HL-60/S4 (cell line): Measurements from ENCODE around the gene RAB21.
"Not testable (repeated sequence)": the region's sequence is repeated elsewhere in the genome, so short reads cannot be mapped to it uniquely, and the experiment has no call there.

Experiments
- in situ Hi-C: fragments of 300-500 bp; cut with MboI; formaldehyde crosslinking; loops from 2 replicates; pipeline ENCODE4 v1.14.3; 2022; ENCODE audit warnings: low sequenced_read_pairs

RAB21 gene

DNA sequence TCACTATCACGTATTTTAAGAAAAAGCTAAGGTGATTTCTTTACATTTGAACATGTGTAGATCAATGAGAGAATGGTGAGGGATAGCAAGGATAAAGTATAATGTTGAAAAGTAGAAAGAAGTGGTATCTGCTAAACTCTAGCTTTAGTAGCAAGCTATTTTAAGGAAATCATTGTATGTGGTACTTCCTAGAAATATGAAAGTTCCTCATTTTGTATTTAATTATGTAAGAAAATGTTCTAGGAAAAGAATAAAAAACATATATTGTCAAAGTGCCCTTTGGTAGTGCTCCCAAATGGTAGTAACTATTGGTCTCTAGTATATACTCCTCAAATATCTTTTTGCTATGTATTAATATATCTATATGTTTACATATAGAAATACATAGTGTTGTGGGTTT is 35.7 kb downstream of the RAB21 start:
- in situ Hi-C loops, result loop anchor here (25.0 kb wide), 1 partner anchor 147 kb away; the partner anchor contains the start of gene TPH2

DNA sequence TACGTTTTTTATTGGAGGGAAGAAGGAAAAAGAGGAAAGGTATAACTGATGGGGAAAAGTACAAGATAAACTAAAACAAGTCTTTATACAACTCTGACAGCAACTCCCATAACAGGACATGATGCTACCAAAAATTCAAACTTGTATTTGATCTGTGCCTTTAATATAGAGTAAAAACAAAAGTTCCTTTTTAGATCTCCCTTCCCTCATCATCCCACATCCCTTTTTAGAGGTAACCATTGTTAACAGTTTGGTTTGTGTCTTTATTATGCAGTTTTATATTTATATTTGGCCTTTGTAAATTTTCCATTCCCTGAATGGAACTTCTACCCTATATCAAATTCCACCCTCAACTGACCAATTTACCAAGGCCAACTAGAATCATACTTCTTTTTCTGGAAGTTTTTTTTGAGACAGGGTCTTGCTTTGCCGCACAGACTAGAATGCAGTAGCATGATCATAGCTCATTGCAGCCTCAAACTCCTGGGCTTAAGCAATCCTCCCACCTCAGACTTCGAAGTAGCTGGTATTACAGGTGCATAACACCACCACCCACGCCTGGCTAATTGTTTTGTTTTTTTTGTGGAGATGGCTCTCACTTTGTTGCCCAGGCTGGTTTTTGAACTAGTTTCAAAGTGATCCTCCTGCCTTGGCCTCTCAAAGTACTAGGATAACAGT is 36.9 kb downstream of the RAB21 start:
- in situ Hi-C loops, result loop anchor here (25.0 kb wide), 1 partner anchor 146 kb away; the partner anchor contains the start of gene TPH2

DNA sequence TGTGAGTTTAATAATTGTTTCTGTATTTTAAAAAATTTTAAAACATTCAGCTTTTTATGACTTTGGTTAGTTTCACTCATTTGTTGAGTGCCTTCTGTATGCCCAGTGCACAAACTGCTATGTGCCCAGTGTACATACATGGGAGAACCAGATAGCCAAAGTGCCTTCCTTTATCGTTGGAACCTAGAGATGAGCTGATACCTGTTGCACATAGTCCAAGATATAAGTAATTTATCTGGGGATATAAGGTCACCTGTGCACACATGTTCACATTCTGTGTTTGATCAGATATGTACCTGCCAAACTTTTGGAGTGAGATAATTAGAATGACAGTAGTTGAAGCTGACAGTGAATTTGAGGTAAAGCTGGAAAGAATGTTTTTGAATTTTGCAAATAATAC is 37.9 kb downstream of the RAB21 start:
- in situ Hi-C loops, result loop anchor here (25.0 kb wide), 1 partner anchor 145 kb away; the partner anchor contains the start of gene TPH2

DNA sequence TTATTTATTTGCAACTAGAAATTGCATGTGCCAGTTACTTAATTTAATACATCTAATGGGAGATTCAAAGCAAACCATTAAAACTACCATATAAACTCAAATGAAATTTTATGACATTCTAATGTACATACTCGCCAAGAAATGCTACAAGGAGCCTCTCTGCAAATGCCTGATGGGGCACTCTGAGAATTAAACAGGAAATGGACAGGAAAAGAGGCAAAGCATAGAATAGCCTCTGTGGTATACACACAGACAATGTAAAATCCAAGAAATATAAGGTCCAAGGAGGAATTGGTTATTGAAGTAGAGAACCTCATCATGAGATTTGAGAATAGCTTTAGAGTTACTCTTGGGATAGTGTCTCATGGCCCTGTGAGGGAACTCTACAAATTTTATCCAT is 41.2 kb downstream of the RAB21 start:
- in situ Hi-C loops, result loop anchor here (25.0 kb wide), 1 partner anchor 141 kb away; the partner anchor contains the start of gene TPH2

DNA sequence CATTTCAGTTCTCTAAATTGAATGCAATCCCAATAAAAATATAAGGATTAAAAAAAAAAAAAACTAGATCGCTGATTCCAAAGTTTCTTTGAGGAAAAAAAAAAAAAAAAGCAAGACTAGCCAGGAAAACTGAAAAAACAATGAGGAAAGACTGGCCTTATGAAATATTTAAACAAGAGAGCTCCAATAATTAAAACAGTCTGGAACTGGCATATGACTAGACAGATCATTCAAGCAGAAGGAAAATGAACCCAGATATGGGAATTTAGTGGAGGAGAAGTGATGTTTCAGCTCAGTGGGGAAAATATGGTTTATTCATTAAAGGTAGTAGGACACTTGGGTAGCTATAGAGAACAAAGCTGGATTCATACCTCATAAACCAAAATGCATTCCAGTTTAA is 42.9 kb downstream of the RAB21 start:
- in situ Hi-C loops, result loop anchor here (25.0 kb wide), 1 partner anchor 140 kb away; the partner anchor contains the start of gene TPH2

DNA sequence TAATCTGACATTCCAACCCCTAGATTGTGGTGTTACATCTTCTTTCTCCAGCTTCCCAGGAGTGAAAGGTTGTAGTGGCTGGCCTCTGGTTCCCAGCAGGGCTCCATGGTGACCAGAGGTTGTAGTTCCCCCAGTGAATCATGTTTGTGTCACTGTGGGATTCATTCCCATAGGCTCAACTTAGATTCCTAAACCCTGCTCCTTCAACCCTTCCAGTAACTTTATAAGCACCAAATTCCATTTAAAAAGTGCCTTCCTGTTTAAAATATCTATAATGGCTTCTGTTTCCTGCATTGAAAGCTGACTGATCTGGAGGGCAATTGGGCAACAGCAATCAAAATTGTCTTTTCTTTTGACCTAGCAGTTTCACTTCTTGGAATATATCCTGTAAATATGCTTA is 44.4 kb downstream of the RAB21 start:
- in situ Hi-C loops, result loop anchor here (25.0 kb wide), 1 partner anchor 138 kb away; the partner anchor contains the start of gene TPH2

DNA sequence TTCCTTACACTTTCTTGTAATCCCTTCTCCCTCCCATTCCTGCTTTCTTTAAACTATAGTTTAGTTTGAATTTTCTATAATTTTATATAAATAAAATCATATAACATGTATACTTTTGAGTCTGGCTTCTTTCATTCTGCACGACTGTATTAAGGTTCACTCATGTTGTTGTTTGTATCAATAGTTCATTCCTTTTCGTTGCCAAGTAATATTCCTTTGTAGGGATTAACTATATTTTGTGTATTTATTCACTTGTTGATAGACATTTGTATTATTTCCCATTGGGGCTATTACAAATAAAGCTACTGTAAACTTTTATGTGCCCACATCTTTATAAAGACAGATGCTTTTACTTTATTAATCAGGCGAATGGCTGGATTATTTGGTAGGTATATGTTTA is 45.5 kb downstream of the RAB21 start:
- in situ Hi-C loops, result no loop called here

DNA sequence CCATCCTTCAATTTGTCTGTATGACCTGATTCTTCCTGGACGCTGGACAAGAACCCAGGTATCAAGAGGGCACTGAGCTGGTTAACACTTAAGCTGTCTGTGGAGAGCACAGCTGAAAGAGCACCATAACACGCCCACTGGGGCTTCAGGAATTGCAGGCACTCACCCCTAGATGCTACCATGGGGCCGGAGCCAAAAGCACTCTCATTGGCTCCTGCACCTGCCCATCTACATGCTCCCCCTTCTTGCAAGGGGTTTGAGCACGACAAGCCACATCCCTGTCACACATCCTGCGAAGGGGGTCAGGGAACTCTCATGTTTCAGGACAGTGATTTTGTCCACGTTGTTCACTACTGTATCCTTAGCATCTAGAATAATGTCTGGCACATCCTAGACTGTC is 49.8 kb downstream of the RAB21 start:
- in situ Hi-C loops, result no loop called here

DNA sequence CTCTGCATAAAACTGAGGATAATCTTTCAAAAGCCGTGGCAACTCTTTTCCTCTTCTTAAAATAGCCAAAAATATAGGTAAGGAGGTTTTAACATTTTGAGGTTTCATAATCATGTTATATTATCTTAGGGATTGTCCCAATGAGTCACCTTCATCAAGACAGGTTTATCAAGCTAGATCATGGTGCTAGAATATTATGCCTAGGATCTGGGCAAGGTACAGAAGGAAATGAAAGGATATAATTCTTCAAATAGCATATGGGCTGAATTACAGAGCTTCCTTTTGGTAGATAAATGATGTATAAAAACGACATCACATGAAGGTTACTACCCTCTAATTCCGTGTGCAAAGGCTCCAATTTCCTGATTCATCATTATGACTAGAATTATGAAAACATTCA is 56.3 kb downstream of the RAB21 start:
- in situ Hi-C loops, result no loop called here

DNA sequence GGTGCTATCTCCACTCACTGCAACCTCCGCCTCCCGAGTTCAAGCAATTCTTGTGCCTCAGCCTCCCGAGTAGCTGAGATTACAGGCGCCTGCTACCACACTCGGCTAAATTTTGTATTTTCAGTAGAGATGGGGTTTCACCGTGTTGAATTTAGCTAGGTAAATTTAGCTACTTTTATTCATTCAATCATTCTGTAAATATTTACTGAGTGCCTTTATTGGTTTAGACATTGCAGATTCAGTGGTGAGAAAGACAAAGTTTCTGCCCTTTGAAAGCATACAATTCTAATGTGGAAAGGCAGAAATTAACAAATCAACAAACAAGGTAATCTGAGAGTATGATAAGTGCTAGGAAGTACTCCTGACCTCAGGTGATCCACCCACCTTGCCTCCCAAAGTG is 60.6 kb downstream of the RAB21 start:
- in situ Hi-C loops, result not testable (repeated sequence)

DNA sequence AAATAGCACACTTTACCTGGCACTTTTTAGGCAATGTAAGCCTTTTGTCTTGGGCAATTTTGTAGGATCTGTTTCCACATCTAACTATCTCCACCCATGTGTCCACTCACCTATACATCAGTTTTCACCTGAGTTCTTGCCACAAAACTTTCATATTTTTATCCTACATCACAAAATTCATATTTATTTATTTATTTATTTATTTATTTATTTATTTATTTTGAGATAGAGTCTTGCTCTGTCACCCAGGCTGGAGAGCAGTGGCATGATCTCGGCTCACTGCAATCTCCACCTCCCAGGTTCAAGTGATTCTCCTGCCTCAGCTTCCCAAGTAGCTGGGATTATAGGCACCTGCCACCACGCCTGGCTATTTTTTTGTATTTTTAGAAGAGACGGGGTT is 67.4 kb downstream of the RAB21 start:
- in situ Hi-C loops, result not testable (repeated sequence)

DNA sequence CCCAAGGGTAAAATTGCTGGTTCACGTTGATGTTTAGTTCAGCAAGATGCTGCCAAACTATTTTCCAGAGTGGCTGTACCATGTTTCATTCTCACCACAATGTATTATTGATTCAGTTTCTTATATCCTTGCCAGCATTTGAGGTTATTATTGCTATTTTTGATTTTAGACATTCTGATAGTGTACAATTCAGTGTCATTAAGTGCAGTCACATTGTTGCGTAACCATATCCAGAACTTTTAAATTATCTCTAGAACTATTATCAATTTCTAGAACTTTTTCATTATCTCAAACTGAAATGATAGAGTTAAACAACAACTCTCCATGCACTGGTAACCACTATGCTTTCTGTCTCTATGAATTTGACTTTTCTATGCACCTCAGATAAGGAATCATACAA is 74.2 kb downstream of the RAB21 start:
- in situ Hi-C loops, result no loop called here

DNA sequence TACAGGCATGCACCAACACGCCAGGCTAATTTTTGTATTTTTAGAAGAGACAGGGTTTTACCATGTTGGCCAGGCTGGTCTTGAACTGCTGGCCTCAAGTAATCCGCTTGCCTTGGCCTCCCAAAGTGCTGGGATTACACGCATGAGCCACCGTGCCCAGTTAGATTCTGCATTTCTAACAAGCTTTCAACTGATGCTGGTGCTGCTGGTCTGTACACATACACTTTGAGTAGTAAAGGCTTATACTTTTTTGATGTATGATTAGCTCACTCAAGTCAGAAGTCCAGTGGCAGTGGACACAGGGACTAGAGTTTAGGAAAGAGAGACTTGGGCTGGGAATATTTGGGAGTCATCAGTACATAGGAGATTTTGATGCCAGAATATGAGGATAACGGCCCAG is 82.7 kb downstream of the RAB21 start:
- in situ Hi-C loops, result no loop called here

DNA sequence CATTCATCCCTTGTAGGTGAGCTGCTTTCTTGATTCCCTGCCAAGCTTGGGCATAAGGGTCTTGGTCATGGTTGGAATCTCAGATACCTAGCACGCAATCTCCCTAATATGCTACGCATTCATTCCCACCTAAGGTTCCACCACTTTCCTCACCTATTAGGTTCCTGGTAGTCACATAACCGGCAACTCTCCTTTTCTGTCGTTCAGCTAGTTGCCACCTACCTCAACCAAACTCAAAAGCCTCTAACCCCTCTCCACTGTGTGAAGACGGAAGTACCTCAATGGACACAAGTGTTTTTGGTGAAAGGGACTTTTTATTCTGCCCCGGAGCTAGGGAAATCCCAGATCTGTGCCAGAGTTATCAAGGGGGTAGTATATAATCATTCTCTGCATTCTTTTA is 83.6 kb downstream of the RAB21 start:
- in situ Hi-C loops, result no loop called here

DNA sequence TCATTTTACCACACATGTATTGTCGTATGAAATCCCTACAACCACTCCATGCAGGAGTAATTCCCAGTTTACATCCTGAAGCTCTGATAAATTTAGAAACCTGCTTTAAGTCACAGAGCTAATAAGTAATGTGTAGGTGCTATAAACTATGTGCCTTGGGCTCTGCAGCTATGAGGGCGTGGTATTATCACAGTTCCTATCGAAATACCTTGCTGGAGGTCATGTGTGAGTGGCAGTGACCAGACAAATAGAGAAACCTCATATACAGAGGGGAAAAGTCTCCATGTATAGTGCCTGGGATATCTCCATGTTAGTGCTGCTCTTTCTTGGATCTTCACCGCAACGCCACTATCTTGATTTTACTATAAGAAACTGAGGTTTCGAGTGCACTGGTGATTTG is 84.0 kb downstream of the RAB21 start:
- in situ Hi-C loops, result no loop called here

DNA sequence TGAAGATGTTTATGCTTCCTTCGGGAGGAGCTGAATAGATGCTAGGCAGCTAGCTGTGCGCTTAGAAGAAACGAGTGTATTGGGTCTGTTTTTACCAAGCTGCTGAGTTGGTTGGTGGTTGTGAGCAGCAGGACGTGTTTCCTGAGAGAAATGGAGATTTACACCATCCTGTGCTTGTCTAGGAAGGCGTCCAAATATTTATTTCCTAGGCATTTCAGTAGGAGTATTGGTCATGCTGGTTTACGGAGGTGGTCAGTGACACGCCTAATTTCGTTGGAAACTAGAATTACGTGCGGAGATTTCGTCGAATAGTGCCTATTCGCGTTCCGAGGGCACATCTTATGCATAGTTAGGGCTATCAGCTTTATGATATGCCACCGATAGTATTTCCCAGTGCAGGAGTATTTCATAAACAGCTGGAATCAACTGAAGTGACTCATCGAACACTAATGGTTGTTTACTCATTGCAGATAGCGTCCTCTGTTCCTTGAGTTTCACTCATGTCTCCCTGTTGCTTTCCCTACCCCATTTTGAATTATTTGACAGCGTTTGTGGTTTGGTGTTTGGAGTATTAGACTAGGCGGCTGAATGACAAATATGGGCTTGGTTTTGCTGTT is 85.7 kb downstream of the RAB21 start:
- in situ Hi-C loops, result no loop called here

DNA sequence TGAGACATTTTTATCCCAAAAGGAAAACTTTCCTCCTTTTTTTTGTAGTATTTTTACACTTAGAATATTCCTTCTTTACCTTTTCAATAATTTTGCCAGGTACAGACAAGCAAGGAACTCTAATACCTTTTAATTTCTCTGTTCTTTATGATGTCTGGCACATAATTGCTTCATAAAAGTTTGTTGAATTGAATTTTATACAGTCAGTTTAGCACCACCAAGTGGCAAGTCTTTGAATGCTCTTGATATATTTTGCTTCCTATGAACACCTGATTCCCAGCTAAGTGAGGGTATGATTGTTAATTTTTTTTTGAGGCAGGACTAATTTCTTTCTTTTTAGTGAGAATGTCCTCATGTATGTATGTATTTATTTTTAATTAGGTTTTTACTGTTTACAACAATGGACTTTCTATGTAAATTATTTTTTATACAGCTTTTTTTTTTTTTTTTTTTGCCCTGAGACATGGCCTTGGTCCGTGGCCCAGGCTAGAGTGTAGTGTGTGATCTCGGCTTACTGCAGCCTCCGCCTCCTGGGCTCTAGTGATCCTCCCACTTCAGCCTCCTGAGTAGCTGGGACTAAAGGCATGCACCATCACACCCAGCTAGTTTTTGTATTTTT is 91.8 kb downstream of the RAB21 start:
- in situ Hi-C loops, result no loop called here

DNA sequence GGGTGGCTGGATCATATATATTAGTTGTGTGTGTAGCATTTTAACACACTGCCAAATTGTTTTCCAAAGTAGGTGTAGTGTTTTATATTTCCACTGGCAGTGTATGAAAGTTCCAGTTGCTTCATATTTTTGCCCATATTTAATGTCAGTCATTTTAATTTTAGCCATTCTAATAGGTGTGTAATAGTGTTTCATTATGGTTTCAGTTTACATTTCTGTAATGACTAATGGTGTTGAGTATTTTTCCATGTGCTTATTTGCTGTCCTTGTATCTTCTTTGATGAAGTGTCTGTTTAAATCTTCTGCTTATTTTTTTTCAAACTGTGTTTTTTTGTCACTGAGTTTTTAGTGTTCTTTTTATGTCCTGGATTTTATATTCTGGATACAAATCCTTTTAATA is 93.5 kb downstream of the RAB21 start:
- in situ Hi-C loops, result no loop called here

DNA sequence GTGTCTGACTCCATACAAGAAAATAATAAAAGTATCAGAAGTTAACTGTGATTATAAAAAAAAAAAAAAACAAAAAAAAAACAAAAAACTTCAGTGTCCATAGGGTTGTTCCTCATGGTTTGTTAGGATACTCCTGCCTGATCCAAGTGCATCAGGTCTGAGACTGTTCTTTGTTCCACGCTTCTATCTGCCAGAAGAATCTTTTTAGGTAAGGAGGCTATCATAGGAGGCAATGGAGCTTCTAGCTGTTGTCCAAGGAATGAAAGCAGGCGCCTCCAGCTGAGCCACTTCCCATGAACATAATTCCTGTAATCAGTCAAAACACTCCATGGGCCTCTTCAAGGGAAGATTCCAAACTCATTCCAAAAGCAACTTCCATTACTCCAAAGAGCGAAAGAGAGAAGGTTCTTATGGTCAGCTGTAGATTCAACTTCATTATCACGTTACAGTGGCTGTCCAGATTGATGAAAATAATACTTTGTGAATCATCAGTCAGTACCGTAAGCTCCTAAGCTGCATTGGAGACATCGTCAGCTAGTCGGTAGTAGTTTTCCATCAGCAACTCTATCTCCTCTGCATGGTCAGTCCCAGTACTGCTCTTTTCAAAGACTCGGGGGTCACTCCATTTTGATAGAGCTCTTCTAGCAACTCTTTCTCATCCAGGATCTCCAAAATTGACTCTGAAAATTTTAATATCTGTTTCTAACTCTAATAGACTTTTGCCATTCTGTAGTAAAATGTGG is 94.6 kb downstream of the RAB21 start:
- in situ Hi-C loops, result no loop called here
